HG02852 (cell line): ENCODE data around the gene CLEC4M.
"Not testable (repeated sequence)": the region's sequence is repeated elsewhere in the genome, so short reads cannot be mapped to it uniquely, and the experiment has no call there.

Experiments
- ATAC-seq: cut with Tn5 transposase; IDR thresholded peaks from one replicate; pipeline ENCODE4 v1.9.1; 2021; ENCODE audit warnings: mild to moderate bottlenecking, moderate library complexity; ENCODE audit not compliant: unreplicated experiment

CLEC4M gene

GRCh38 chr19:7772752-7773291, 9.8 kb downstream of the CLEC4M start:
- no peak for ATAC-seq

GRCh38 chr19:7773841-7774240, 10.8 kb downstream of the CLEC4M start:
- ATAC-seq: no peak

DNA sequence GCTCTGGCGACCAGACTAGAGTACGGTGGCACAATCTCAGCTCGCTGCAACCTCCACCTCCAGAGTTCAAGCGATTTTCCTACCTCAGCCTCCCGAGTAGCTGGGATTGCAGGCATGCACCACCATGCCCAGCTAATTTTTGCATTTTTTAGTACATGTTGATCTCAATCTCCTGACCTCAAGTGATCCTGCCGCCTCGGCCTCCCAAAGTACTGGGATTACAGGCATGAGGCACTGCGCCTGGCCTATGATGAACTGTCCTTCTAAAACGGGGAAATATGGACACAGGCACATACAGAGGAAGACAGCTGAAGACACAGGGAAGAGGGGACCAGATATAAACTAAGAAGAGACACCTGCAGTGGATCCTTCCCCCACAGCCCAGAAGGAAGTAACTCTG, 12.7 kb downstream of the CLEC4M start:
- ATAC-seq: no peak

DNA sequence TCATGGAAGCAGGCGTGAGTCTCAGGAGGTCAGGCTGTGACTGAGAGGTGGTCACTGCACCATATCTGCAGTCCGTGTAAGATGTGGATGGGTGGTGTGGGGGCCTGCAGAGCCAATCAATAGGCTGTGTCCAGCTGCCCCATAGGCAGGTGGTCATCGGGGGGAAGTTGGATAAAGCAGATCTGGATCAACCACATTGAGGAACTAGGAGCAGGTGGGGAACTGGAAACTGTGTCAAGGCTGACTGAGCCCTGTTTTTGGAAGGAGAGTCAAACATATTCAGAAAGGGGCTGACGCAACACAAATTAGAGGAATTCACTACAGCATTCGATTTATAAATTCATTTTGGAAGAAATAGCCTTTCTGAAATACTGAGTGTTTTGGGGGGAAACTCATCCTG, 15.0 kb downstream of the CLEC4M start:
- ATAC-seq: no peak

GRCh38 chr19:7779631-7780486, 16.8 kb downstream of the CLEC4M start:
- ATAC-seq: no peak

DNA sequence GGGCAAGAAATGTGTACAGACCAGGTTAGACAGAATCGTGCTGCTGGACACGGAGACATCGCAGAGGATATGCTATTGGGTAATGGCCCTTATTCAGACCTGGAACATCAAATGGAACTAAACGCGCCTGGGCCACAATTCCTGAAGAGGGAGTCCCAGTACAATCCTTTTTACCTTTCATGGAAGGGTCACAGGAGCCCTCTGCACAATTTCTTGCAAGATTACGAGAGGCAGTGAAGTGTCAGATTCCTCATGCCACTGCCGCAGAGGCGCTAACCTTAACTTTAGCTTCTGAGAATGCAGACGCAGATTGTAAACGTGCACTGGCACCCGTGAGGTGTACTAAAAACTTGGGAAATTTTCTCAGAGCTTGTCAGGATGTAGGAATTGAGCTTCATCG, 18.1 kb downstream of the CLEC4M start:
- no peak for ATAC-seq

- ATAC-seq: no peak
These were observed 21.0 kb downstream of the CLEC4M start for GRCh38 chr19:7783991-7784423.

DNA sequence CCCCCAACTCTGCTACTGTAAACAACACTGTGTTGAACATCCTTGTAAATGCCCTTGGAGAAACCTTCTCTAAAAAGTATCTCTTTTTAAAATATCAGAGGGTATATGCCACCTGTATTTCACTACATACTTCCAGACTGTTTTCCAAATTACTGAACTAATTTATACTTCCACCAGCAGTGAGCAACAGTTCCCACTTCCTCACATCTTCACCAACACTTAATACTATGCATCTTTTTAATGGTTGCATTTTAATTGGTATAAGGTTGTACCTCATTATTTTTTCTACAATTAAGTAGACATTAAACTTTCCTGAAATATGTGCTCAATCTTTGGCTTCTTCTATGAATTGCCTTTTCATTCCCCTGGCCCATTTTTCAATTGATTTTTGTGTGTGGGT, 21.8 kb downstream of the CLEC4M start:
- ATAC-seq: no peak

- no peak for ATAC-seq
These were observed 24.1 kb downstream of the CLEC4M start for GRCh38 chr19:7787141-7787540.

- ATAC-seq: no peak
These were observed 24.6 kb downstream of the CLEC4M start for GRCh38 chr19:7787602-7788177.

GRCh38 chr19:7788178-7788932, 25.3 kb downstream of the CLEC4M start:
- no peak for ATAC-seq

DNA sequence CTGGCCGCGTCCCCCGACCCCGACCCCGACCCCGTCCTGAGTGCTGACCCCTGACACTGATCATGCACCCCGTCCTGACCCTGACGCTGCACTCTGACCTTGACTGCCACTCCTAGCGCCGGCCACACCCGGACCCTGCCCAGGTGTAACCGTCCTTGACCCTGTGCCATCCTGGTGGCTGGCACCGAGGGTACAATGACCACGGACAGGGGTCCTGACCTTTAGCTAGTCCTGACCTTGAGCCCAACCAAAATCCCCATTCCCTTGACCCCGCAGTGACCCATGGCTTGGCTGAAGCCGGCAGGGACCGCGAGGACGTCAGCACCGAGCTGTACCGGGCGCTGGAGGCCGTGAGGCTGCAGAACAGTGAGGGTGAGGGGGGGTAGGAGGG, 25.9 kb downstream of the CLEC4M start:
- no peak for ATAC-seq

DNA sequence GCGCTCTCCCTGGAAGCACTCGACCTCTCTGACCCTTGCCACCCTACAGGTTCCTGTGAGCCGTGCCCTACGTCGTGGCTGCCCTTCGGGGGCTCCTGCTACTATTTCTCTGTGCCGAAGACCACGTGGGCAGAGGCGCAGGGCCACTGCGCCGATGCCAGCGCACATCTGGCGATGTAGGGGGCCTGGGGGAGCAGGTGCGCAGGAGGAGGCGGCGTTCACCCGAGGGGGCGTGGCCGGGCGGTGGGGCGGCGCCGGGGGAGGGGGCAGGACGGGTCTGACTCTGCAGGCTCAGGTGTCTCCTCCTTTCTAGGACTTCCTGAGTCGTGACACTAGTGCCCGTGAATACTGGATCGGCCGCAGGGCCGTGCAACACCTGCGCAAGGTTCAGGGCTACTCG, 26.4 kb downstream of the CLEC4M start:
- no peak for ATAC-seq

DNA sequence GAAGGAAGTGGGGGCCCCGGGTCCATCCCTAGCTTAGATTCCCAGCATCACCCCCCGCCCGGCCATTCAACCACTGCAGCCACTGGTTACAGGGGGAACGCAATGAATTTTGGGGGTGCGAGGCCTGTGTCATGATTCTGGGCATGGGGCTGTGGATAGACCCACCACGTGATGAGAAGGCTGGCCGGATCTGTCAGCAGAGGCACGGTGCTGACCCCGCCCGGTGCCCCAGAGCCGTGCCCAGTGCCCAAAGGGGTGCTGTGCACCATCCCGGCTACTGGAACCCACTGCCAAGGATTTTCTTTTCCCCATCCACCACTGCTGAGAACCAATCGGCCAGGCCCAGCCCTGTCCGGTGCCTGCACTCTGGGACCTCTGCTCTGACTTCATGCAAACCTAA, 27.4 kb downstream of the CLEC4M start:
- ATAC-seq: no peak

GRCh38 chr19:7792281-7792680, 29.2 kb downstream of the CLEC4M start:
- ATAC-seq: no peak

DNA sequence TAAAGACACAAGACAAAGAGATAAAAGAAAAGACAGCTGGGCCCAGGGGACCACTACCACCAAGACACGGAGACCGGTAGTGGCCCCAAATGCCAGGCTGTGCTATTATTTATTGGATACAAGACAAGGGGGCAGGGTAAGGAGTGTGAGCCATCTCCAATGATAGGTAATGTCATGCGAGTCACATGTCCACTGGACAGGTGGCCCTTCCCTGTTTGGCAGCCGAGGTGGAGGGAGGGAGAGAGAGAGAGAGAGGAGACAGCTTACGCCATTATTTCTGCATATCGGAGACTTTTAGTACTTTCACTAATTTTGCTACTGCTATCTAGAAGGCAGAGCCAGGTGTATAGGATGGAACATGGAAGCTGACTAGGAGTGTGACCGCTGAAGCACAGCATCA, 29.7 kb downstream of the CLEC4M start:
- ATAC-seq: not testable (repeated sequence)

GRCh38 chr19:7793493-7793892, 30.4 kb downstream of the CLEC4M start:
- no peak for ATAC-seq

GRCh38 chr19:7795555-7796161, 32.6 kb downstream of the CLEC4M start:
- no peak for ATAC-seq

DNA sequence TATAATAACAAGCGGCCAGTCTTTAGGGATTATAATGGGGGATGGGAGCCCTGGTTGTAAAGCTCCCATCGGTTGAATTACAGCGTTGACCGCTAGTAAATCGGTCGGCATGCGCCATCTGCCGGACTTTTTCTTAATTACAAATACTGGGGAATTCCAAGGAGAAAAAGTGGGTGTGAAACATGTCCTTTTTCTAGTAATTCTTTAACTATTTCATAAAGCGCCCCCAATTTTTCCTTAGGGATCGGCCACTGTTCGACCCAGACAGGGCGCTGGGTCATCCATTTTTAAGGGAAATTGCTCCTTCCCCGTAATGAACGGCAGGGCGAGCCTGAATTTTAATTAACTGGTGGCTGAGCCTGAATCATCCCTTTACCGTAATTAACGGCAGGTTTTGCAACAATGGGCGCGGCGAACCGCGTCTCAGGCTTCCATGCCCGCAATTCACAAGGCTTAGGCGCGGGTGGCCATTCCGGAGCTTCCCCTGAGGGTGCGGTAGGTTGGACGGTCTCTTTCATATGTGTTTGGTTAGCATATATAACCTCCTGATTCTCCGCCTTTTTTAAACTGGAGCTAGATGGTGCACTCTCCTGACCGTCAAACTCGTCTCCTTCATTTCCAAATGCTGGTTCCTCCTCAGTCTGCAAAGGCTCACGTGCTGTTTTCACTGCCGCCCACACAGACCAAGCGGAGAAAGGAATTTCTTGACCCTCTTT, 36.8 kb downstream of the CLEC4M start:
- no peak for ATAC-seq

DNA sequence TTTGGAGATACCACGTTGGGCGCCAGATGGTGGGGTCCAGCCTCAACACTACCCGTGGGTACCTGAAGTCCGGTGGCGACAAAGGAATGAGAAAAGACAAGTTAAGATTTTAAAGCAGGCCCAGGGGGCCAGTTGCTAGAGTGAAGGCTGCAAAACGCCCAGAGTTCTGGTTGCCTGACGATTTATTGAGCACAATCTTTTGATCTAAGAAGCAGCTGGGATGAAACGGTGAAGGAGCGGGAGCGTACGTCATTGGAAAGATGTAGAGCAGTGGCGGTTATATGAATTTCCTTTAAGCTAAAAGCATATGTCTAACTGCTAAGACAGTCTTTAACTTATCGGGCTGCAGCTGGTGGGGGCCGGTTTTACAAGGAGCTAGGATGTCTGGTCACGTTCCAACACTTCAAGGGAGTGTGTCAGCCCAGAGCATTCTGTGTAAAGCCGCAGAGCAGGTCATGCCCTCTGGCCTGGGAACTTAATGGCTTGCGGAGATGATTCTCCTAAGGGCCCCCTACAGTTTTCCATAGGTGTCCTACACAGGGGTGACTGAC, 38.1 kb downstream of the CLEC4M start:
- ATAC-seq: no peak
